ENCODE measurements around the gene PUS7L. TPM values are rescaled to one million over a fixed set of nuclear protein-coding genes. Genes with fewer than 3 reads are reported as not detected.
A peak's percentile ranks its signal among the peaks of the same experiment; 100 is the strongest.
"Not testable (repeated sequence)": the region's sequence is repeated elsewhere in the genome, so short reads cannot be mapped to it uniquely, and the experiment has no call there.

The PUS7L gene
- total RNA-seq, 1 donor from 2014 or later: 15.2 TPM

DNA sequence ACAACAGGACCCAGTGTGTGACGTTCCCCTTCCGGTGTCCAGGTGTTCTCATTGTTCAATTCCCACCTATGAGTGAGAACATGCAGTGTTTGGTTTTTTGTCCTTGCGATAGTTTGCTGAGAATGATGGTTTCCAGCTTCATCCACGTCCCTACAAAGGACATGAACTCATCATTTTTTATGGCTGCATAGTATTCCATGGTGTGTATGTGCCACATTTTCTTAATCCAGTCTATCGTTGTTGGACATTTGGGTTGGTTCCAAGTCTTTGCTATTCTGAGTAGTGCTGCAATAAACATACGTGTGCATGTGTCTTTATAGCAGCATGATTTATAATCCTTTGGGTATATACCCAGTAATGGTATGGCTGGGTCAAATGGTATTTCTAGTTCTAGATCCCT lies 7.2 kb downstream of the PUS7L start:
- not testable (repeated sequence) for DNase-seq (ENCODE audit: low read depth)

DNA sequence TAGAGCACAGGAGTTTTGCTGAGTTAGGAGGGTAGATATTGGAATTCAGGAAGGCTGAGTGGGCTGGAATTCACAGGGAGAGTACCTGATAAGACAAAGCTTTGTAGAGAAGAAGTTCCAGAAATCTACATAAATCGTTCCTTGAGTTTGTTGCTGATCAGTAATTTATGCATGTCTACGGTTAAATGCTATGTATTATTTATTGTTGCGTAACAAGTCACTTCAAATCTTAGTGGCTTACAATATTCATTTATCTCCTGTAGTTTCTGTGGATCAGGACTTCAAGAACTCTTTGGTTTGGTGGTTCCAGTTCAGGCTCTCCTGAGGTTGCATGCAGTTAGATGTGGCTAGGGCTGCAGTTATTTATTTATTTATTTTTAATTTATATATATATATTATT lies 7.8 kb downstream of the PUS7L start:
- DNase-seq (ENCODE audit: low read depth): no peak

DNA sequence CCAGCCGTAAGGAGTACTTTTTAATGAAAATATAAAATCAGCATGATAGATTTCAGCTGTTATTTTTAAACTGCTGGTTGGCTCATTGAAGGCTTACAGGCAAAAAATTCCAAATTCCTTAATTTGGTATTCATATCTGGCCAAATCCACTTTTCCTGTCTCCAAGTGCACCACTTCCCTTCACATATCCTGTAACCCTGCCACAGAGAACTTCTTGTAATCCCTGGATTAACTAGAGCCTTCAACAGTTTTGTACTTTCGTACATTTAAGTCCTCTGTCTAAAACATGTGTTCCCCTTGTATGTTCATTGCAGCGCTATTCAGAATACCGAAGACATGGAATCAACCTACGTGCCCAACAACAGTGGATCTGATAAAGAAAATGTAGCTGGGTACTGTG lies 9.6 kb downstream of the PUS7L start:
- DNase-seq (ENCODE audit: low read depth): no peak

DNA sequence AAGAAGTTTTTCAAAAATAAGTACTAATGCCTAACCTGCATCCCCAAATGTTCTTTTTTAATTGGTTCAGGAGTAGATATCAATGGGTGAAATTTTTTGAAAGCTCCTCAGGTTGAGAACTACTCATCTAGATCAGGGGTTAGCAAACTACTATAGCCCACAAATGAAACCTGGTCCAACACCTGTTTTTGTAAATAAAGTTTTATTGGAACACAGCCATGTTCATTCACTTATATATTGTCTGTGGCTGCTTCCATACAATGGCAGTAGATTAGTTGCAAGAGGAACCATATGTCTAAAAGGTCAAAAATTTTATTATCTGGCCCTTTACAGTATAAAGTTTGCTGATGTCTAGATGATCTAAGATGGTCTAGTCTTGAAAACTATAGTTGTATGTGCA lies 13.8 kb downstream of the PUS7L start:
- no peak for DNase-seq (ENCODE audit: low read depth)

DNA sequence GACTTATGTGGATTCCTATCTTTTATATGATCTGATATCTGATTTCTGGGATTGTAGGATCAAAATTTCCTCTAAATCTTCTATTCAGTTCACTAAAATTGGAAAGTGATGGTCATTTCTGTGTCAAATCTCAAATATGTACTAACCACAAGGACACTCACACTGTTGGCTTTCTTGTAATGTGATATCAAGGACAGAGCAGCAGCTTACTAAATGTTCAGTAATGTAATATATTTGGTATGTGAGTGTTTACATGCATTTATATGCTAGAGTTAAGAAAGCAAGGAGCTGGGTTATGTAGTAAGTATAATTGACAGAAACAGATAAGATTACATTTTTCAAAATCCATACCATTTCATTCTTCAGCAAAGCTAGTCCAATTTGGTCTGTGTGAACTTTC lies 16.5 kb downstream of the PUS7L start:
- DNase-seq (ENCODE audit: low read depth): peak; percentile 68

DNA sequence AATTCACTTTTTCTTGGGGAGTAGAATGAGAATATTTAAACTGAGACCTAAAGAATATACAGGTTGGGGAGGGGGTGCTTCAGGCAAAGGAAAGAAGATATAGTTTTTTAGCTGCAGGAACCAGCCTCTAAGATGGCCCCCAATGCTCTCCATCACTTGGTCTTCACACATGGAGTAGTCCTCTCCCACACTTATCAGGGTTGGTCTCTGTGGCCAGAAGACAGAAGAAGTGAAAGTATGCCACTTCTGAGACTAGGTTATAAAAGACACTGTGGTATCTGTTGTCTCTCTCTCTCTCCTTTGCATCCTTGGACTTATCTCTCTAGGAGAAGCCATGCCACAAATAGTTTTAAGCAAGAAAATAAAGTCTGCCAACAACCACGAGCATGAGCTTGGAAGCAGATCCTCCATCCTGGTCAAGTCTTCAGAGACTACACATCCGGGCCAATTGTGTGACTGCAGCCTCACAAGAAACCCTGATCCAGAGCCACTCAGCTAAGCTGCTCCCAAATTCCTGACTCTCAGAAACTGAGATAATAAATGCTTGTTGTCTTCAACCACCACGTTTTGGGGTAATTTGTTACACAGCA lies 18.0 kb downstream of the PUS7L start:
- peak; percentile 24 for DNase-seq (ENCODE audit: low read depth)

DNA sequence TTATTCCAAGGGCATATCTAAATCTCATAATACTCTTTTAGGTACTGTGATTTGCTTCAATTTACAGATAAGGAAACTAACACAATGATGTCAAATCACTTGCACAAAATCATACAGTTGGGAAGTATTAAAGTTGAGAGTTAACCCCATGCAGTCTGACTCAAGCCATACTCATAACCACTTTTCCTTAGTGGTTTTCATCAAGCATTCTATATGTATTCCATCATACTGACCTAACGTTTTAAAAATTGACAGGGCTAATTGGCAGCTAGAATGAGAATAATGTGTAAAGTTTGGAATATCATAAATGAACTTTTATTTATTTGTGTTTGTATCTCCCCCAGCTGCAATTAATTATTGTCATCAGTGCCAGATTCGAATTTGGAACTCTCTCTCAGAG lies 20.9 kb downstream of the PUS7L start:
- no peak for DNase-seq (ENCODE audit: low read depth)

DNA sequence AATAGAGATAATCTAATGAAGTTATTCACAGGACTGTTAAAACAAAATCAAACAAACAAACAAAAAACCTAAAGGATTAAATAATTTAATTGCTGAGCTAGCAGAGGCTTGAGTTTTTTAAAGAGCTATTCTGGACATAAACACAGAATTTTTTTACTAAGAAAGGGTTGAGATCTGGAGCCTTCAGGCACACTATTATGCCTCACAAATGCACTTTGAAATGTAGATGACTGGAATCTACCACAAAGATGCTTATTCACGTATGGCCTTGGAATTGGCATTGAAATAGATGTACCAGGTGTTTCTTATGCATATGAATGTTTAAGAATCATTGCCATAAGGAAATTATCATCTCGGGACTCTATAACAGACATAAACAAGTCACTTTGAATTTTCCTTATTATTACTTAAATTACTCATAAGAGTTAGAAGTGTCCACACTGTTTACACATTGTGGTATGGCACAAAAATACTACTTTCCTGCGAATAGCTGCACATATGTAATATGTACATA lies 21.6 kb downstream of the PUS7L start:
- no peak for DNase-seq (ENCODE audit: low read depth)

DNA sequence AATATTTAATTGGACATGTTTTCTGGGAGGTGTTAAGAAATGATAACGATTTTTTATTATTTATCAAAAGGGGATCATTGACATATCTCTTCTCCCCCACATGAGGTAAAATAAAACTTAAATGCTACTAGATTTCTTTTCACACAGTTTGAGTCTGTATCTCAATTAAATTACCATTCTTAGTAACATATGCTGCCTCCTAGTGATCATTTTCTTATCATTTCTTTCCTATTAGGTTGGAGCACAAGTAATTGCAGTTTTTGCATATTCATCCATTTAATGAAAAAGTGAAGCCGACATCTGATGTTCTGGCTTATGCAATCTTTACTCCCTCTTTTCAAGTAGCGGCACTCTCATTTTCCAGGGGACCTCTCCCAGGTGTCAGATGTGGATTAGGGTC lies 24.9 kb downstream of the PUS7L start:
- no peak for DNase-seq (ENCODE audit: low read depth)

DNA sequence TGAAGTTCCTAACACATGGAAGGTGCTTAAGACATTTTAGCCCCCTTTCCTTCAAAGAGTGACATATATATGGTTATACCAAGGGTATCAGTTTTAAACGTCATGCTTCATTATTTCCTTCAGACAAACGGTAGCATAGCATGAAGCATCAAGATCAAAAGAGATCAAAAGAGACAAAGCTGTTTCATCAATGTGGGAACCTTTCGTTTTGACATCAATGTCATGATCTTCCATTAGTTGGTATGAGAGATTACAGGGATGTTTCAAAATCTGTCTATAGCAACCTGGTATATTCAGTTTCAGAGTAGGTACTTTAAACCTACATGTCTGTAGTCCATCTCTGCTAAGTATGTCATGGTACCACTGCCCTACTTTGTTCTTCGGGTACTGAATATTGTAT lies 28.3 kb downstream of the PUS7L start:
- no peak for DNase-seq (ENCODE audit: low read depth)

DNA sequence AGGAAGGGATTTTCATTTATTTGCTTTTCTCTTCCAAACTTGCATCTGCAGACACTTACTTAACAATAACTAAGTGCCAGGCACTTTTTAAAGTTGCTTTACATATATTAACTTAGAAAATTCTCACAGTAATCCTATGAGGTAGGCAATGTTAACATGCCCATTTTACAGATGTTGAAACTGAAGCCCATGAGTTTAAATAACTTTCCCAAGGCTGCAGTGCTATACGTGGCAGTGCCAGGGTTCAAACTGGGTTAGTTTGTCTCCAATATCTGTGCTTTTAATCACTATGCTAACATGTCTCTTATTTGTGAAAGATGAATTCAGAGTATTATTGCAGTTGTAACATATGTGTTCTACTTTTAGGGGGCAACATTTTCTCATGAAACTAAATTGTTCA lies 29.9 kb downstream of the PUS7L start:
- DNase-seq (ENCODE audit: low read depth): no peak

DNA sequence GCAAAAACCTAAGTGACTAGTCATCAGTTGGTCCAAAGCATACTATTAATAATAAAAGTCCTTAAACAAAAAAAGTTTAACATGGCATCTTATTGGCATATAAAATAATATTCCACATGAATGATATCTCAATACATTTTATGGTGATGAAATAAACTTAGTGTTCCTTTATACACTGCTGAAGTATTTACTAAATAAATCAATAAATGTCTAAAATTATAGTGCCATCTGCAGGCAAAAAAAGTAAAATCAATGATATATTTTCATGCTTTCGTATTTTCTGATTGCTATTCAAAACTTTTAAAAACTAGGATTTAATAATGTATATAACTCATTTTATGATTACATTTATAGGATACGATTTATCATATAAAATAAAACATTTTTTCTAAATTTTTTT lies 30.5 kb downstream of the PUS7L start:
- DNase-seq (ENCODE audit: low read depth): peak; percentile 29

DNA sequence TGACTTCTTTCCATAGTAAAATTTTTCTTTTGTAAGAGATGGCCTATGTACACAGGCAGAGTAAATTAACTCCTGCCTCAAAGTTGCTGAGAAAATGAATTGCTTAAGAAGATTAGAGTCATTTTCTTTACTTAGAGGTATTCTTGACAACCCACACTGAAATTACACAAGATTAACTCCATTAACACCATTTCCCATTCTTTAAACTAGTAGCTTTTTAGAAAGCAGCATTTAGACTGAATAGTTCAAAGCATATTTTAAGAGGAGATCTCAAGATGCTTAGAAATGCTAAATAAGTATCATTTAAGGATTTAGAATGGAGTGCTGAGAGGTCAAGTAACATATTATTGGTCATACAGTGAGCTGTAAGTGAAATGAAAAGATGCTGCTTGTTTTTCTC lies 35.5 kb downstream of the PUS7L start:
- DNase-seq (ENCODE audit: low read depth): no peak

DNA sequence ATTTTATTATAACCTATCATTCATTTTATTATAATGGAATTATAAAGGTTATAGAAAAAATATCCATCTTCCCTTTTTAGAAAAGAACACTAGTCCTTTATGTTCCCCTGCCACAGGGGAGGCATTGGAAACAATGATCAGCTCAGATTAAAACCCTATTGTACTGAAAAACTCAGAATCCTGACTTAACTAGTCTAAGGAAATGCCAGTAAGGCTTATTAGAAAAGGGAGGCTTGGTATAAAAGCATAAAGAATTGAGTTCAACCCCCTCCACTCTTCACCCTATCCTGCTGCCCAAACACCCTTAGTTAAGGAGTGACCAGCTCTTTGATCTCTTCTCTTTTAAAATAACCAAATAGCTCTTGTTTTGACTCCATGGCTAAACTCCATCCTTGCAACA lies 36.0 kb downstream of the PUS7L start:
- DNase-seq (ENCODE audit: low read depth): no peak

DNA sequence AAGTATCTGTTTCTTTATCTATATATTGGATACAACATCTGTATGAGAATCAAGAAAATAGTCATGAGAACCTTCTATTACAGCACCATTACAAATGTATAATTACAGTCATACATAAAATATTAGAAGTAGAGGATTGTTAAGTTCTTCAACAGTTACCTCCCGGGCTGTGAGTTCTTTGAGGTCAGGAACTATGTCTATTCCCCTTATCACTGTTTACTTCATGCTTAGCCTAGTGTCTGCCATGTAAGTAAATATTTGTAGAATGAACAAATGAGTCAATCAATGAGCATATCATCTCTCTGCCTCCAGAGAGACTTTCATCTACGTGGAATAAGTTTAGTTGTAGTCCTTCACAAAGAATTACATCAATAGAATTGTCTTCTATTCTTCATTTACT lies 47.2 kb downstream of the PUS7L start:
- DNase-seq (ENCODE audit: low read depth): no peak

DNA sequence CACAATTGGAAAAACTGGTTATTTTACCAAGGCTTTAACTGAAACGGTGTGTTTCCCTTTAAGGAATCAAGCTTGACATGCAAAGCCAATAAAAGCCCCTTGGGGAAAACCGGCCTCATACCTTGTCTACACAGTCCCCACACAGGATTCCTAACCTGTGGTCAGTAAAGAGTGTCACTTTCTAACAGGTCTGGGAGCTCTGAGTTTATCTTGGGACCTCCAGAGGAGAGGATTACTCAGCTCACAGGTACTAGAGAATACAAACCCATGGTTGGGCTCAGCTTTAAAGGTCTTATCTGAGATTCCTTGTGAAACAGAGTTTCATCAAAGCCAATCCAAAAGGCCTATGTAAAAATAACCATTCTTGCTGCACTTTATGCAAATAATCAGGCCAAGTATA lies 54.8 kb downstream of the PUS7L start:
- not testable (repeated sequence) for DNase-seq (ENCODE audit: low read depth)

DNA sequence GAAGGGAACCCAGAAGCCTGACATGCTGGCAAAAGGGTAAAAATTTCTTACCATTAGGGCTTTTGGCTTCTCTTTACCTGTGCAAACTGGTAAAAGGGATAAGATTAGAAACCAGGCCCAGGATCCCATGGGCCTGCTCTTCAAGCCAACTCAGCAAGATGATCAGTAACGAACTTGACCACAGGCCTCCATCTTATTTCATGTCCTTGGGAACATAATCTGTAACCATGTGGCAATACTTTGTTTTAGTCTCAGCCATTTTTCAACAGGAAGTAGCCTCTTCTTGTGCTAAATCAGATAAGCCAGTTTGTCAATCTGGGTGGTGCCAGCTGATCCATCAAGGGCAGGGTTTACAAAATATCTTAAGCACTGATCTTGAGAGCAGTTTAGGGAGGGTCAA lies 57.4 kb downstream of the PUS7L start:
- not testable (repeated sequence) for DNase-seq (ENCODE audit: low read depth)

DNA sequence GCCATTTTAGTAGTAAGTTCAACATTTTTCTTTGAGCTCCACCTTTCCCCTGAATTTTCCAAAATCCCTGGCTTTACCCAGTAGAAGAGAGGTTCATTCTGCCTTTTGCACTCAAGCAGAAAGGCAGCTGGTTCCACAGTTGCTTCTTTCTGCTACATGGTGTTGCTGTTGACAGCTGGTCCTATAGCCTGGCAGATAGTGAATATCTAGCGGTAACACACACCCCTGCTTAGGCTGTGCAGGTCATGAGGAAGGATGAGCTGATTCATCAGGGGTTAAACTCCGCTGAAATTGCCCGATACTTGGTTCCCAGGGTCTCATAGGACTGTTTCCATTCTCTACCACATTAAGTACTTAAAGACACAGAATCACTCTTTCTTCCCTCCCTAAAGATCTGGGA lies 62.4 kb downstream of the PUS7L start:
- peak; percentile 24 for DNase-seq (ENCODE audit: low read depth)

DNA sequence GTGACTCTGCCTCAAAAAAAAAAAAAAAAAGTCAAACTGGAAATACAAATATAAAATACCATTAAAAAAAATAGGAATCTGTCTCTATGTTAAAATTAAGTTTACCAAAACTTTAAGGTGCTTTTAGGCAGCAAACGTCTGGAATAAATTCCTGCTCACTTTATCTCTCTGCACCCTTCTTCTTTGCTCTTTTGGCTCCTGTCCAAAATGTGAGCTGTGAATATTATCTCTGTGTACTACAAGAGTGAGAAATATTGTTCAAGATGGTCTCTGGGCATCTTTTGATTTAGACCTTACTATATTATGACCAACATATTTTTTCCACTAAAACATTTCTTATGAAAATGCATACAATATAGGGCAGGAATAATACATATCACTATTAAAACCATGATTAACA lies 63.7 kb downstream of the PUS7L start:
- DNase-seq (ENCODE audit: low read depth): no peak

DNA sequence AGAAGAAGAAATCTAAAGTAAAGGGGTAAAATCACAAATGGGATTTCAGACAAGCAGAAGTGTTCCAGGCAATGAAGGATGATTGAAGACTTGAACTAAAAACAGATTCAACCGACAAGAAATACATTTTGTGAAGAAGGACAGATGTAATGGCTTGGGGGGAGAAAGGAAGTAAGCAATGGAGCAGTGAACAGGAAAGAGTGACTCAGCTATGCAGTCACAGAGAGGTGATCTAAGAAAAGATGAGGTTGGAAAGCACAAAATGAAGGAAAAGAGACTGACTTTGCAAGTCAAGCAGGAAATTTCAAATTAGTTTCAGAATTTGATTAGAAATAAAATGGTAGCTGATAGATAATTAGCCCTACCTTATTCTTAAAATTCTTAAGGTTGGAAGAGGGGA lies 66.5 kb downstream of the PUS7L start:
- peak; percentile 6 for DNase-seq (ENCODE audit: low read depth)

DNA sequence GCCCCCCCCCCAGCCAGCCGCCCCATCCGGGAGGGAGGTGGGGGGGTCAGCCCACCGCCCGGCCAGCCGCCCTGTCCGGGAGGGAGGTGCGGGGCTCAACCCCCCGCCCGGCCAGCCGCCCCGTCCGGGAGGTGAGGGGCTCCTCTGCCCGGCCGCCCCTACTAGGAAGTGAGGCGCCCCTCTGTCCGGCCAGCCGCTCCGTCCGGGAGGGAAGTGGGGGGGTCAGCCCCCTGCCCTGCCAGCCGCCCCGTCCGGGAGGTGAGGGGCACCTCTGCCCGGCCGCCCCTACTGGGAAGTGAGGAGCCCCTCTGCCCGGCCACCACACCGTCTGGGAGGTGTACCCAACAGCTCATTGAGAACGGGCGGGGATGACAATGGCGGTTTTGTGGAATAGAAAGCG lies 73.1 kb downstream of the PUS7L start:
- not testable (repeated sequence) for DNase-seq (ENCODE audit: low read depth)

DNA sequence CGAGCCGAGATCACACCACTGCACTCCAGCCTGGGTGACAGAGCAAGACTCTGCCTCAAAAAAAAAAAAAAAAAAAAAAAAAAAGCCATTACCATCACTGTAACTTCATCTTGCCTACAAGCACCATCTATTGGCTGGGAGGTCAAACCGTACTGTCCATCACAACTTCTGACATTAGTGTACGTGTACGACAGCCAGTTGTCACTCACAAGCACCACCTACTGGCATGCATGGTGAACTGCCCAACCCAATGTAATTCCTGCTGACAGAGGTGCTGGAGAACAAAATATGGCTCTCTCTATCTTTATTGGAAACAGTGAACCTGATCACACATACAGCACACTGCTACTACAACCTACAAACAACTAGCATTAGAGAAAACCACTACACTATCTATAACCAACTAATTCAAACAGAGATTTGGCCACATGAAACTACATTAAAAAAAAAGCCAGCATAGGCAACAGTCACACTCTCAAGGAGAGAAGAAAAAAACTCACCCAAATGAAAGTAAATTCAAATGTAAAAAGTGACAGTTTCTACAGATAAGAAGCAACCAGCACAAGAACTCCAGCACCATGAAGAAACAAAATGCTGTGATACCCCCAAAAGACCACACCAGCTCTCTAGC lies 82.3 kb downstream of the PUS7L start:
- DNase-seq (ENCODE audit: low read depth): no peak
